NCI-H1092 (cell line): ENCODE measurements around the gene MAGI2.
"Not testable (repeated sequence)": the region's sequence is repeated elsewhere in the genome, so short reads cannot be mapped to it uniquely, and the experiment has no call there.

Experiments used
- DNase-seq: peaks from one replicate; lab custom pipeline; 2025; lab: John Stamatoyannopoulos, UW

The MAGI2 gene

DNA sequence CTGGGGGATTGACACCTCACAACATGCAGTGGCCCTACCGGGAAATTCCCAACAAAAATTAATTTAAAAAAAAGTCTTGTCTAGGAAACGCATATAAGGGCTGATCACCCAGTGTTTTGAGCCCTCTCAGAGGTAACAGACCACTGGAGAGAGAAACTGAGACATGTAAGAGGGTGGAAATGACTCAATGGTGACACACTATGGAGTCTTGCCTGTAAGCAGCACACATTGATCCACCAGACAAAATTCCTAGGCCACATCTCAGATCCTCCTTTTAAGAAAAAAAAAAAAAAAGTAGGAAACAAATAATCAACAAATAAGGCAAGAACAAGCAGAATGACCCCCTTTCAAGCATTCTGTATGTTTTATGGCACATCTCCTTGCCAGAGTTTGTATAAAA is 296.2 kb downstream of the MAGI2 start:
- no peak for DNase-seq

DNA sequence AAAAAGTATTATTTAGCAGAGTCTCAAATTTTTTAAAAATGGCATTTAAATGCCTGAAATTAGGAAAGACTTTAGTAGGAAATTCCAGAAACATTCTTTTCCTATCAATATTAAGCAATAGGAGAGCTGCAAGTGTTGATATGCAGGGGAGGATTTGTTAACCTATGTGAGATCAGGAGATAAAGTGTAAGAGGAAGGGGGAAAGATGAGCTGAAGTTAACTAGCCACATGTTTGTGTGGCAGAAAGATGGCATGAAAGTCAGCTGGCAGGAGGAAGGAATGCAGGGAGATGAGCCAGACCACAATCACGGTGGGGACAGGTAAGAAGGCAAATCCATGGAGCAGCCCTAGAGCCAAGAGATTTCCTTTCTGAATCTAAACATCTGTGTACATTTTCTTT is 303.6 kb downstream of the MAGI2 start:
- no peak for DNase-seq

DNA sequence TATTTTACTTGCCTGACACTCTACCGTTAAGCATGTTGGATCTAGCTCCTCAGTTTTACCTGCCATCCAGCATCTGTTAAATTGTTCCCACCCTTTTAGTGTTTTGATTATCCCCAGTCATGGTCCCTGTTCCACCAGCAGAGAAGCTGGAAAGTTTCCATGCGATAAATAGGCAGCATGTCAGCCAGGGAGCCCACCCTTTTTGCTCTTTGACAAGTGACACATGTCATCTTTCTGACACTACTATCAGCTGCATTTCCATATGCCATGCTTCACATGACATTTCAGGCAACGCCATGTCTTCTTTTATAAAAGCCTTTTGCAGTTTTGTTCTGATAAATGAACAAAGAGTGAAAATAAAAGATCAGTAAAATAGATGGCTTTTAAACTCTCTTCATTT is 310.8 kb downstream of the MAGI2 start:
- DNase-seq = no peak

DNA sequence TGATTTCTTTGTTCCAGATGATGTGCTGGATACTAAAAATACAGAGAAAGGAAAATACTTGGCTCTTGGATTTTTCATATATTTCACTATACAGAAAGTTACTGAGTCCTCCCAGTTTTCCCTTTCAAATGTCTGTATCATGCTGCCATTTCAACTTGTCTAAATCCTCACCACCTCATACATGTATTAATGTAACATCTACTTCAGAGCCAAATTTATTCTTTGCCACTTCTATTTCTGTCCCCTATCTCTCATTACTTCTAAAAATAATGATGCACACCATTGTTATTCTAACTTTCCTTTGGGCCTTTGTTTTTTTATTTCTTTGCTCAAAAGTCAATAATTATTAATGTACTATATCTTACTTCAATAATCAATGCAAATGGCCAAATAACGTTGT is 312.2 kb downstream of the MAGI2 start:
- DNase-seq = no peak

DNA sequence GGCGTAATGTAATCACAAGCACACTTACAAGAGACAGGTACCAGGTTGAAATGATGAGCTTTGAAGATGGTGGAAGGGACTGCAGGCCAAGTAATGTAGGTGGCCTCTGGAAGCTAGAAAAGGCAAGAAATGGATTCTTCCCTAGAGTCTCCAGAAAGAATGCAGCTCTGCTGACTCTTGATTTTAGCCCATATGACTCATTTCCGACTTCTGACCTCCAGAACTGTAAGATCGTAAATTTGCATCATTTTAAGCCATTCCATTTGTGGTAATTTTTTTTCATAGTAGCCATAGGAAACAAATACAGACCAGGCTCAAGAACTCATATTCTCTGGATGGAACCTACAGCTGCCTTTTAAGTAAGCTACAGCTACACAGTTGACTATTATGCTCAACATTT is 315.5 kb downstream of the MAGI2 start:
- no peak for DNase-seq

DNA sequence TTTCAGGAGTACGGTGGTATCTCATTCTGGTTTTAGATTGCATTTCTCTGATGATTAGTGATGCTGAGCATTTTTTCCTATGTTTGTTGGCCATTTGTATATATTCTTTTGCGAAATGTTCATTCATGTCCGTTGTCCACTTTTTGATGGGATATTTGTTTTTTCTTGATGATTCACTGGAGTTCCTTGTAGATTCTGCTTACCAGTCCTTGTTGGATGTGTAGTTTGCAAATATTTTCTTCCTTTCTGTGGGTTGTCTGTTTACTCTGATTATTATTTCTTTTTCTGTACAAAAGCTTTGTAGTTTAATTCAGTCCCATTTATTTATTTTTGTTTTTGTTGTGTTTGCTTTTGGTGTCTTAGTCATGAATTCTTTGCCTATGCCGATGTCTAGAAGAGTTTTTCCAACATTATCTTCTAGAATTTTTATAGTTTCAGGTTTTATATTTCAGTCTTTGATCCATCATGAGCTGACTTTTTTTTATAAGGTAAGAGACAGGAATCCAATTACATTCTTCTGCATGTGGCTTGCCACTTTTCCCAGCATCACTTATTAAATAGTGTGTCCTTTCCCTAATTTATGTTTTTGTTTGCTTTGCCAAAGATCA is 320.5 kb downstream of the MAGI2 start:
- DNase-seq = no peak

DNA sequence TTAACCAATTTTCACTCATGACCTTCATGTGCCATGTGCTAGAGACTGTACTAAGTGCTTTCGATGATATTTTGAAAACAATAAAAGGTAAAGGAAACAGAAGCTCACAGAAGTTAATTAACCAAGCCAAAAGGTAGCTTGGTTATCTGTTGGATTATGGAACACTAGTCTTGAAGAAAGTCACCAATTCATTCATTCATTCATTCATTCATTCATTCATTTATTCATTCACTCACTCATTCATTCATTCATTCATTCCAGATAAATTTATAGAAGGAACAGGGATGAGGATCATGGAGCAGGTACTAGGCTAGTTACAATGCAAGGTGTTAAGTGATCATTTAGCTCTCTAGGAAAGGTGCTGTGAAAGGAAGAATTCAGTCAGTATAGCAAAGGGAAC is 322.8 kb downstream of the MAGI2 start:
- no peak for DNase-seq

DNA sequence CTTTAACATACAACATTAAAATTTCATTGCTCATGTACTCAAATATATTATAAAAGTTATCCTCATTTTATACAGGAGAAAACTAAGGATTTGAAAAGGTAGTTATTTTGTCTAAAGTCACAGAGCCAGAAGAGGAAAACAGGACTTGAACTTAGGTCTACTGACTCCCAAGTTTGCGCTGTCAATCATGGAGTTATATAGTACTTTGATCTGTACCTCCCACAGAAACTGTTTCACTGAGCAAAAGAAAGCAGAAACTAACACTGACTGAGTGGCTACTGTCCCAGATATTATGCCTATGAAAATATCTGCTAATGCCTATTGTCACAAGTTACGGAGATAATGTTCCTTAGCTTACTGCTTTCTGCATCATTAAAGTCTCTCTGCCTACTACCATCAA is 329.1 kb downstream of the MAGI2 start:
- no peak for DNase-seq

DNA sequence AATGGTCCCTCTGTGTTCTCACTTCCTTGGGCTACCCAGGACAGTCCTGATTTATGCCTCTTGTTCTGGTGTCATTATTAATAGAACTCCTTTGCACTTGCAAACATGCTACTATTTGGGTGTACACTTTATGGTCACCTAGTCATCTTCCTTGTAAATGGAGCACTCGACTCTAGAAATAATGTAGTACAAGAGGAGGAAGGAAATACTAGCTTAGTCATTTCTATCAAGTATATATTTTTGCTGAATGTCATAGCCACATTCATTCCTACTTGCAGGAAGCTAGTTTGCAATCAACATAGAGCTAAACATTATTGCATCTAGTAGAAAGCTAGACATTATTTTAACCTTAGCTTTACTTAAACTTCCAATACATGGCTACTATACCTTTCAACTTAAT is 335.3 kb downstream of the MAGI2 start:
- no peak for DNase-seq

DNA sequence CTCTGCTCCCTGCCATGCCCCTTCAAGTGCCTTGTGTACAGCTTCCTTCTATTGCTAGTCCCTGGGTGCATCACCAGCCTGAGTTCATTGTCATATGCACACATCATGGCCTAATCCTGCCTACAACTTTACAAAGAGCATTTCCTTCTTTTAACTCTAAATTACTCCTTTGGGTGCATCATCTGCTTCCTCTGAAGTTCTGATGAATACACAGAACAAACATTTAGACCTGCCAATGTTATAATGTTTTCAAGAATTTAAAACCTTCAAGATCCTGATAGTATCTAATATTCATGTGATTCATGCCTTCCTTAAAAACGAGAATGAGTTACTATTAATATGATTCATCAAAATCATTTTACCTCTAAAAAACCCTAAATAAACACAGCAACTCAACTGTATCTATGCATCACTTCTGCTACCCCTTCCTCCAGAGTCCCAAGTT is 357.1 kb downstream of the MAGI2 start:
- DNase-seq = no peak

DNA sequence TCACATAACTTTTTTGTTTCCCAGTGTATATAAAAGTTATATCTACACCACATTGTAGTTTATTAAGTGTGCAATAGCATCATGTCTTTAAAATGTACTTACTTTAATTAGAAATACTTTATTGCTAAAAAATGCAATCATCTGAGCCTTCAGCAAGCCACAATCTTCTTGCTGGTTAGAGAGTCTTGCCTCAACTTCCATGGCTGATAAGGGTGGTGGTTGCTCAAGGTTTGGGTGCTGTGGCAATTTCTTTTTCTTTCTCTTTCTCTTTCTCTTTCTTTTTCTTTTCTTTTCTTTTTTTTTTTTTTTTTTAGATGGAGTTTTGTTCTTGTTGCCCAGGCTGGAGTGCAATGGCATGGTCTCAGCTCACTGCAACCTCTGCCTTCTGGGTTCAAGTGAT is 360.0 kb downstream of the MAGI2 start:
- no peak for DNase-seq

DNA sequence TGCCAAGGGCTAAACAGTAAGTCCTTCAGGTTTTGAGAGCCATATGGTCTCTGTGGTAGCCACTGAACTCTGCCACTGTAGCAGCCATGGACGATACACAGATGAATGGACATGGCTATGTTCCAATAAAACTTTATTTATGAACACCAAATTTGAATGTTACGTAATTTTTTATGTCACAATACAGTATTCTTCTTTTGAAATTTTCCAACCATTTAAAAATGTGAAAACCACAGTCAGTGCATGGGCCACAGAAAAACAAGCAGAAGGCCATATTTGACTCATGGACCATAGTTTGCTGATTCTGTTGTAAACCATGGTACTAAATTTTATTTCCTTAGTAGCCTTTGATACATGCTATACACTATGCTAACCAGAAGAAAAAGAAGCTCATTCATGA is 361.8 kb downstream of the MAGI2 start:
- no peak for DNase-seq

DNA sequence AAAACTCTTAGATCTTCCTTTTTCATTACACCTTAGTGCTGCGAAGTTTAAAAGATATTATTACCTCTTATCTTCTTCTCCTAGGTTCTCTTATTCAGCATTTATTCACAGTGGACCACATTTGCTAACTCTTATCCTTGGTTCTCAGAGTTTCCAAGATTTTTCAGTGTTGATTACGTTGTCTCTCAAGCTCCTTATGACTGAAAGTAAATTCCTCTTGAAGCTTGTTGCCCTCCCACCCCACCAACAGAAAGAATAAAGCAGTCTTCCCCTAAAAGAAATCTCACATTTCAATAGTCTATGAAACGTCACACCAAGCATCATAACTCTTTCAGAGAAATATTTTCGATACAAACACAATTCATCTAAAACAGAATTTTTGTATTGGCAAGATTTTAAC is 362.5 kb downstream of the MAGI2 start:
- no peak for DNase-seq

DNA sequence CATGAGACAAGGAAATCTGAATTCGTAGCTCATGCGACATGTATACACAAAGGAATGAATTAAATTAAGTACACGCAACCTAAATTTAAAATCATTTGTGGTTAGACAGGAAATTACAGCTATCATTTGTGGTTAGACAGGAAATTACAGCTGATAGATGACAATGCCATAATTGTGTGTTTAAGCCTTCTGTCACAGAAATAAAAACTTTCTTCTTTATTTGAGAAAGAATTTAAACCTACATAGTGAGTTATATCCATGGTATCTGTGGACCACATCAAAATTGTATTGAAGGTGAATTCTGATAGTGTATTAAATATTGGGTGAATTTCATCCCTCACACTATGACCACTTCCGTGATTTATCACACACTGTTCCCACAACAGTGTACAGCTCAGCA is 362.9 kb downstream of the MAGI2 start:
- no peak for DNase-seq

DNA sequence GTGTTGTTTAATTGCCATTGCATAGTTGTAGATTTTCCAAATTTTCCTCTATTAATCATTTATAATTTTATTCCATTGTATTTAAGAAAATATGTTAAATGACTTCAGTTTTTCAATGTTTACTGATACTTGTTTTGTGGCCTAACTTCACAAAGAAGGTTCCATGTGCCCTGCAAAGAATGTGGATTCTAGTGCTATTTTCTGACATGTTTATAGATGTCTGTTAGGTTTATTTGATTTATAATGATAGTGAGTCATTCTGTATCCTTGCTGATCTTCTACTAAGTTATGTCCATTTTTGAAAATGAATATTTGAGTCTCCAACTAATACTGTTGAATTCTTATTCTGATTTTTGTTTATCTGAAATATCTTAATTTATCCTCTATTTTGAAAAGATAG is 369.0 kb downstream of the MAGI2 start:
- DNase-seq = no peak

DNA sequence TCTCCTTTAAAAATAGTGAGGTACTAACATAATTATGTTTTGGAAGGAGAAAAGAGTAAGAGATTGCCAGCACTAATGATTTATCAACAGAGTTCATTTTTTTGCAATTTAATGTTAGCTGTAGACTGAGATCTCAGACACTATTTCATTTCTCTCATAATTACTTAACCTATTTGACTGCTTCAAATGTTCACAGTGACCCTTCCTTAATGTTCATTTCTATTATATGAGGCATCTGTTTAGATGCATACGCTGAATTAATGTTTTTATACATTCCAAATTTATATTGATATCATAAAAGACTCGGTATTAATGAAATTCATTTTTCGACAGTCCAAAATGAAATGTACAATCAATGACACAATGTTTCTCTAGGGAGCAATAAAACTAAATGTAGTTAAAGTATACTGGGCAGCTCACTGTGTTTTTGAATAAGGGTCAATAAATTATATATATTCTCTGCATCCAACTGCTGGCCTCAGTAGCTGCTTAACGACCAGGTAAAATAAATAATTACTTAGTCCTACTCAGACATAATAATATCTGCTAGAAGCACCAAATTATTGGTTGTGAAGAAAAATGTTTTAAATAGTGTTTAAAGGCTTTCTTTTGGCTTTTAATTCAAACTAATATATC is 373.4 kb downstream of the MAGI2 start:
- no peak for DNase-seq

DNA sequence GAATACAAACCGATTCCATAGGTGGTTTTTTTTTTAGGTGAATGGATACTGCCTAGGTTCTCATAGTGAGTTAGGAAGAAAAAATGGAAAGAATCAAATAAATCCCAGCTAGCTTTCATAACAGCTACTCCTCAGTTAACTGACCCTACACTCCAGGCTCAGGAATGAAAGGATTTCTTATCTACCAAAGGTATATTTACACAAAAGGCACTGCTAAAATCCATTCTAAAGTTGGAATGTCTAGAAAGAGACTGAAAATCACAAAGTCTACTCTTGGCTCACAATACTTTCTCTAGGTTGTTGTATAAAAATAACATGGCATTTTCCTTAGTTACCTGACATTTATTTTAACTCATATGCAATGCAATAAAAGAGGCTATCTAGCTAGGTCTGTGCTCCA is 375.2 kb downstream of the MAGI2 start:
- no peak for DNase-seq

DNA sequence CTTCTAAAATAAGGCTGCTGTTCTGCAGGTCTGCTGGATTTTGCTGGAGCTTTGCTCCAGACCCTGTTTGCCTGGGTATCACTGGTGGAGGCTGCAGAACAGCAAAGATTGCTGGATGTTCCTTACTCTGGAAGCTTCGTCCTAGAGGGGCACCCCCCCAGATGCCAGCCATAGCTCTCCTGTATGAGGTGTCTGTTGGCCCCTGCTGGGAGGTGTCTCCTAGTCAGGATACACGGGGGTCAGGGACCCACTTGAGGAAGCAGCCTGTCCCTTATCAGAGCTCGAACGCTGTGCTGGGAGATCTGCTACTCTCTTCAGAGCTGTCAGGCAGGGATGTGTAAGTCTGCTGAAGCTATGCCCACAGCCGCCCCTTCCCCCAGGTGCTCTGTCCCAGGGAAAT is 382.3 kb downstream of the MAGI2 start:
- DNase-seq = not testable (repeated sequence)

DNA sequence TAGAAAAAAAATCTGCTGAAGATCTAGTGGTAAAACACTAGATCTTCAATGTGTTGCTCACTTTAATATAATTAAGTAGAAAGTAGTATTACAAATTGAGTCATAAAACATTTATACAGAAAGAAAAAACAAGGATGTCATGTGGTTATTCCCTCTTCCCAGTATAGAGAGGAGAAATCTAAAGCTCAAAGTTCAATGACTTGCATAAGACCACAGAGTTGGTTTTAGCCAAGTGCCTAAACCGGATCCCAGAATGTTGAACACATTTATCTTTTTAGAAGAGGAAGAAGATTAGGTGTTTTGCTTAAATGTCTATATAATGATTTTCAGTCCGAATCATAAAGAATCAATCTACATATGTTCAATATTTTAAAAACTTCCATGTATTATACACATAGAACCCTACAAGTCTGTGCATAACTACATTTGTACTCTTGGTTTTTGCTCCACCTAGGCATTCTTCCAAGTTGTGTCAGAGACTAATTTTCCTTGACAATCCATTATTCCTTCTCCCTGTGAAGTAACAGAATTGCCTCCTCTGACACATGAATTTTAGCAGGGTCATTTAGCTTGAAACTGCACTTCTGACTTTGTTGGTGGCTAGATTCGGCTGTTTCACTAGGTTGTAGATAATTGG is 389.2 kb downstream of the MAGI2 start:
- no peak for DNase-seq

DNA sequence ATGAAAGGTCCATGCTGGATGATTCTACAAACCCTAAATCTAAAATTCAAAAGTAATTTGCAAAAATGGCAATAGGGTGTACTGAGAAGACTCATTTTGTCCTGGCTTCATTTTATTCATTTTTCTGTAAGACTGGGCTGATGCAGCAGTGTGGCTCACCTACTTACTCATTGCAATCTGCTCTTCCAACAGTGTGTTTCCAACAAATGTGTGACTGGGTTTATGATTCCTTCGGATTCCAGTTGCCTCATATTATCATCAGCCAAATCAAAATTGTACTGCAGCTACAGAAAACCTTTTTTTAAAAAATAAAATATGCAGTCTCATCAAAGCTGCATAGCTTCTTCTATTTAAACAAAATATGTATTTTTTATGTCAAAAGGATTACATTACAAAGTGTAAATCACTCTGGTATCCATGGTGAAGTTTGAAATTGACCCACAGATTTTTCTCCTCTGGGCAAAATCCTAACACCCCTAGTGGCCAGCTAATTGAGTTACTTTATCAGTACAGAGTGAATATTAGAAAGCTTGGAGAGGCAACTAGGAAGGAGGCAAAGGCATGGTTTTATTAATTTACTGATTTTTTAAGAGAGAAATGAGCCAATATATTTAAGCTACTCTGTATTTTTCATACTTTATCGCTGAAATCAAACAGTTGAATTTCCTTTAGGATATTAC is 390.3 kb downstream of the MAGI2 start:
- no peak for DNase-seq

DNA sequence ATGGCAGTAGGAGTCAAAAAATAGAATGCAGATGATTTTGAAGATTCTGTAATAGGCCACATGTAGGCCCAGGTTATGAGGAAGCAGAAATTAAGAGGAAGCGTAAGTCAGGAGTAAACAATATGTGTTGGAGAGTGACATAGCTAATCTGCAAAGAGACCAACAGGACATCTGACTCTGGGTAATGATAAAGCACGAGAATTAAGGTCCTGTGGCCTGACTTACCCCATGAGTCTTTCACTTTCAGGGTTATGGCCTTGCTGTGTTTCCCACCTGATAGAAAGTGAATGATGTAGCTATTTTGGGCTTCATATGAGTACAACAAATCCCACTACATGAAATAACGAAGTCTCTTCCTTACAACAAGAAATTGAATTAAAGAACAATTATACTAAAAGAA is 393.0 kb downstream of the MAGI2 start:
- no peak for DNase-seq

DNA sequence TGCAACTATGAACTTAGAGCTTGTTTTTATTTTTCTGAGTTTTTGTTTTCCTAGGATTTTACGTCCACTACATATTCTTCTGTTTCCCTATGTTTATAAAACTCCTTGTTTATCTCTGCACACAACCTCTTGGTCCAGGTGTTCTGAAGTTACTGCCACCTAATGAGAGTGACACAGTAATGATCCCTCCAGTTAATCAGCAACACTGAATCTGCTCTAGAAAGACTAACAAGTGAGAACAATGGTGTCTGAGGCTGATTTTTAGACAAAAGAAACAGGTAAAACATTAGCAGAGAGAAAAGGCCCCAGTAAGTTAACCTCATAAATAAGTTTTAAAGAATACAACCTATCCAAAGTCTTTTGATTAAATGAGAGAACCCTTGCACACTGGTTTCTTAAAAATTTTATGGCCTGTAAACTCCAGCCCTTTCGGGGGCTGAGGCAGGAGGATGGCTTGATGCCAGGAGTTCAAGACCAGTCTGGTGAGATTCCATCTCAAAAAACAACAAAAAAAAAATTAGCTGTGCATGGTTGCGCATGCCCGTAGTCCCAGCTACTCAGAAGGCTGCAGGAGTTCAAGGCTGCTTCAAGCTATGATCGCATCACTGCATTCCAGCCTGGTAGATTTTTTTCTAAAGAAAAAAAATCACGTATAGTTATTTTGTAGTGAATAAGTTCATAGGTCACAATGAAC is 397.6 kb downstream of the MAGI2 start:
- DNase-seq = no peak

DNA sequence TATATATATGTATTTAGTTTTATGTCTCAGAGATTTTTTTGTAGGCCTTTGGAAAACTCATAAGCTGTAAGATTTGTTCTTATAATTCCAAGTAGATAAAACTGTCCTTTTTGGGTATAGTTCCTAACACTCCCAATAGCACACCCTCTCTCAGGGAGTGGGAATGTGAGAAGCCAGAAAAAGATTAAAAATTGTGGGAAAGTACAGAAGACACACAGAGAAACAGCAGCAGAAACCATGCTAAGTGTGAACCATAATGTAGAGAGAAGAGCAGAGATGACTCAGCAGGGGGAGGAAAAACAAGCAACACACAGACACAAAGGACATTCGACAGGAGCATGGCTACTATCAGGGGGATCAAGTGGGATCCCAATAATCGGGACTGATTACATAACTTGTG is 401.6 kb downstream of the MAGI2 start:
- no peak for DNase-seq
